DOHH2 (cell line): ENCODE results near the gene OR2K2.
"Not testable (repeated sequence)": the region's sequence is repeated elsewhere in the genome, so short reads cannot be mapped to it uniquely, and the experiment has no call there.

ENCODE experiments used
- H3F3A ChIP-seq: fragments of 200-600 bp; sonication (generic), shearing (Covaris generic); 2 replicates; pipeline ENCODE4 v1.6.0; 2016; ENCODE audit warnings: antibody characterized with exemption, mild to moderate bottlenecking; ENCODE audit not compliant: control insufficient read depth, insufficient read depth
- H3K27ac ChIP-seq: fragments of 200-600 bp; sonication (generic); 2 replicates; pipeline ENCODE4 v1.5.1; 2014; ENCODE audit warnings: low read depth, mild to moderate bottlenecking, low read length, moderate library complexity
- H3K27me3 ChIP-seq: fragments of 200-600 bp; sonication (generic); 2 replicates; pipeline ENCODE4 v1.6.1; 2014; ENCODE audit warnings: mild to moderate bottlenecking, low read length, mixed read lengths; ENCODE audit not compliant: control insufficient read depth
- H3K36me3 ChIP-seq: fragments of 200-600 bp; sonication (generic); 2 replicates; pipeline ENCODE4 v1.6.1; 2014; ENCODE audit warnings: mild to moderate bottlenecking, low read length, moderate library complexity, mixed read lengths; ENCODE audit not compliant: control insufficient read depth
- H3K4me1 ChIP-seq: fragments of 200-600 bp; sonication (generic); 2 replicates; pipeline ENCODE4 v1.6.1; 2014; ENCODE audit warnings: mild to moderate bottlenecking, low read length, mixed read lengths; ENCODE audit not compliant: control insufficient read depth
- H3K4me2 ChIP-seq: fragments of 200-600 bp; sonication (generic); 2 replicates; pipeline ENCODE4 v1.6.0; 2014; ENCODE audit warnings: mild to moderate bottlenecking, low read length, moderate library complexity
- H3K4me3 ChIP-seq: fragments of 200-600 bp; sonication (generic); 2 replicates; pipeline ENCODE4 v1.5.1; 2014; ENCODE audit warnings: mild to moderate bottlenecking, low read length, mixed read lengths
- H3K79me2 ChIP-seq: fragments of 200-600 bp; sonication (generic); 2 replicates; pipeline ENCODE4 v1.6.1; 2014; ENCODE audit warnings: mild to moderate bottlenecking, low read length, mixed read lengths; ENCODE audit not compliant: control insufficient read depth
- H3K9me2 ChIP-seq: fragments of 200-600 bp; sonication (generic); replicated peaks from 2 replicates; pipeline ENCODE4 v1.6.1; 2014; ENCODE audit warnings: mild to moderate bottlenecking, low read length, mixed read lengths; ENCODE audit not compliant: control insufficient read depth
- H3K9me3 ChIP-seq: fragments of 200-600 bp; sonication (generic); 2 replicates; pipeline ENCODE4 v1.6.1; 2014; ENCODE audit warnings: antibody characterized with exemption, low read length, mixed read lengths; ENCODE audit not compliant: control insufficient read depth, insufficient read depth
- H4K20me1 ChIP-seq: fragments of 200-600 bp; sonication (generic); 2 replicates; pipeline ENCODE4 v1.6.0; 2014; ENCODE audit warnings: low read depth, mild to moderate bottlenecking, antibody characterized with exemption, low read length, moderate library complexity; ENCODE audit not compliant: control insufficient read depth, insufficient read depth
- CTCF ChIP-seq: fragments of 200-600 bp; sonication (generic); IDR thresholded peaks from one replicate; pipeline ENCODE4 v1.5.1; 2014; ENCODE audit warnings: antibody characterized with exemption, mild to moderate bottlenecking, low read depth, low read length; ENCODE audit not compliant: poor library complexity, severe bottlenecking
- EZH2phosphoT487 ChIP-seq: fragments of 200-600 bp; sonication (generic); IDR thresholded peaks from 2 replicates; pipeline ENCODE4 v1.6.1; 2017; ENCODE audit warnings: borderline replicate concordance, mild to moderate bottlenecking, antibody characterized with exemption, low read length, moderate library complexity, mixed read lengths

Gene OR2K2

GRCh38 chr9:111349766-111350165 is 19.7 kb upstream of the OR2K2 start:
- no peaks in the 10 kb centered on the region for H3K9me3 ChIP-seq
- no peak overlapping the region for H3K27ac ChIP-seq
- H3K9me2 ChIP-seq, result no peaks in the 10 kb centered on the region
- H3K79me2 ChIP-seq, result no peaks in the 10 kb centered on the region
- no peaks in the 10 kb centered on the region for H3K36me3 ChIP-seq
- H3K4me1 ChIP-seq, result no peaks in the 10 kb centered on the region
- H3F3A ChIP-seq, result no peaks in the 10 kb centered on the region
- H3K4me3 ChIP-seq, result no peak overlapping the region
- H4K20me1 ChIP-seq, result no peaks in the 10 kb centered on the region
- no peak overlapping the region for H3K4me2 ChIP-seq
- TF ChIP-seq CTCF (no peak), EZH2phosphoT487 (no peak)
- H3K27me3 ChIP-seq, result 0 out of 2 replicates have a peak, but pooled peaks cover 6% of the 10 kb centered on the region

- no peak overlapping the region for H3K27ac ChIP-seq
- H3K4me3 ChIP-seq, result no peak overlapping the region
- H3K27me3 ChIP-seq, result 0 out of 2 replicates have a peak, but pooled peaks cover 6% of the 10 kb centered on the region
- H3F3A ChIP-seq, result no peaks in the 10 kb centered on the region
- no peaks in the 10 kb centered on the region for H3K9me2 ChIP-seq
- no peaks in the 10 kb centered on the region for H3K36me3 ChIP-seq
- no peaks in the 10 kb centered on the region for H3K4me1 ChIP-seq
- H3K79me2 ChIP-seq, result no peaks in the 10 kb centered on the region
- TF ChIP-seq CTCF, result no peak
- TF ChIP-seq EZH2phosphoT487, result no peak
- no peaks in the 10 kb centered on the region for H3K9me3 ChIP-seq
- H3K4me2 ChIP-seq, result no peak overlapping the region
- H4K20me1 ChIP-seq, result no peaks in the 10 kb centered on the region
These were observed 18.8 kb upstream of the OR2K2 start for GRCh38 chr9:111348821-111349271.

- H4K20me1 ChIP-seq, H3K4me1 ChIP-seq, H3K9me3 ChIP-seq, H3K4me3 ChIP-seq, H3F3A ChIP-seq, H3K9me2 ChIP-seq, H3K79me2 ChIP-seq, H3K27me3 ChIP-seq, H3K27ac ChIP-seq, H3K36me3 ChIP-seq, H3K4me2 ChIP-seq: not testable (repeated sequence)
These were observed 4.4 kb upstream of the OR2K2 start for GRCh38 chr9:111334318-111334863.

- Histone ChIP-seq H3K9me2 (no peaks in the 10 kb centered on the region), H3K27ac (no peak overlapping the region), H3K36me3 (no peaks in the 10 kb centered on the region), H3K79me2 (no peaks in the 10 kb centered on the region), H3K27me3 (no peaks in the 10 kb centered on the region), H3K4me3 (no peak overlapping the region), H3K4me1 (no peaks in the 10 kb centered on the region), H3K4me2 (no peak overlapping the region), H3K9me3 (no peaks in the 10 kb centered on the region), H4K20me1 (no peaks in the 10 kb centered on the region), H3F3A (no peaks in the 10 kb centered on the region)
- TF ChIP-seq CTCF (no peak), EZH2phosphoT487 (no peak)
These were observed 9.4 kb downstream of the OR2K2 start for GRCh38 chr9:111320631-111321030.
